ENCODE measurements around the gene DNASE1L1. TPM values are rescaled to one million over a fixed set of nuclear protein-coding genes. Genes with fewer than 3 reads are reported as not detected.

Gene DNASE1L1
- polyA plus RNA-seq, 1 experiment, result 25.7 TPM

DNA sequence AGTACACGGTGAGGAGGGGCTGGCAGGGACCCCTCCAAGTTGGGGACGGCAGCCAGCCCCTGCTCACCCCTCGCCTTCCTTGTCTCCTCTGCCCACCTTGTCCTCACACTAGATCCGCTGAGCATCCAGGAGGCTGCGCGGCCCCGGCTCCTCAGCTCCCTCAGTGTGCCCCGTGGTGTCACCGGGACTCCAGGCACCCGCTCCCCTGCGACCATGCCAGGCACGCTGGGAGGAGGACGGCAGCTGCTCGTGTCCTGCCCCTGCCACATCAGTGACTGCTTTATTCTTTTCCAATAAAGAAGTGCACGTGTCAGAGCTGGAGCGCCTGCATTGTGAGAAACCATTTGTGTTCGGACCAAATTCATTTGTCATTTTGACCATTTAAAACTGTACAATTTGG, 41.3 kb upstream of the DNASE1L1 start:
- no peak for DNase-seq (ENCODE audit: low read depth, low spot score)
- POLR2A ChIA-PET, result no interaction called here
- no peak for TF ChIP-seq CTCF (IDR thresholded peaks at IDR 0.05; ENCODE audit: low read depth, low read length)
- CTCF ChIA-PET, result no interaction called here
- H3K4me3 ChIP-seq (ENCODE audit: low read depth, low read length), result no peak overlapping the region
- no peaks in the 10 kb centered on the region for H3K27me3 ChIP-seq (ENCODE audit: control insufficient read depth, insufficient read depth, low read length)
- no peaks in the 10 kb centered on the region for H3K9me3 ChIP-seq (ENCODE audit: control insufficient read depth, insufficient read depth, low read length)
- H3K27ac ChIP-seq (ENCODE audit: low read depth, low read length), result no peak overlapping the region

DNA sequence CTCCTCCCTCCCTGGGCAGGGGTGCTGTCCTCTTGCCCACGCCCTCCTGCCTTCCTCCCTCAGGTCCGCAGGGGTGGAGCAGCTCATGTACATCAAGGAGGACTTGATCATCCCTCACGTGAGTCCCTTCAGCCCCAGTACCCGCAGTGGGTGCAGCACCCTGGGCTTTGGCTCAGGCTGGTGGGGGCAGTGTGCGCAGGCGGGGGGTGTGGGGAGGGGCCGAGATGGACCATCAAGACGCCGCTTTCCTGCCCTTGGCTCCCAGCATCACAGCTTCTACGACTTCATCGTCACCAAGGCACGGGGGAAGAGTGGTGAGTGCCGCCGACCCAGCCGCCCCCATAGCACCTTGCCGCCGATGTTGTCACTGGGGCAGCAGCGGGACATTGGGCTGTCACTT, 40.6 kb upstream of the DNASE1L1 start:
- no peak overlapping the region for H3K4me3 ChIP-seq (ENCODE audit: low read depth, low read length)

DNA sequence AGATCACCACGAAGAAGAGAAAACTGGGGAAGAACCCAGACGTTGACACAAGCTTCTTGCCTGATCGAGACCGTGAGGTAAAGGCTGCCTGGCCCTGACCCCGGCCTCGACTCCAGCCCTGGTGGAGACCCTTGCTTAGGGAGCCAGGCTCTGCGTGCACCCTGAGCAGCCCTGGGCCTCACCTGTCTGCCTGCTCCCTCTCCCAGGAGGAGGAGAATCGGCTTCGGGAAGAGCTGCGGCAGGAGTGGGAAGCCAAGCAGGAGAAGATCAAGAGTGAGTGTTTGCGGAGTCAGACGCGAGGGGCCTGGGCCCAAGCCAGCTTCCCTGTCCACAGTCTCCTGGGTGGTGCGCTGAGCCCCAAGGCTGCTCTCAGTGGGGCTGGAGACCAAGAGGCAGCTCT, 39.4 kb upstream of the DNASE1L1 start:
- no peaks in the 10 kb centered on the region for H3K27me3 ChIP-seq (ENCODE audit: control insufficient read depth, insufficient read depth, low read length)
- H3K27ac ChIP-seq (ENCODE audit: low read depth, low read length), result no peak overlapping the region
- no peak for DNase-seq (ENCODE audit: low read depth, low spot score)
- H3K4me3 ChIP-seq (ENCODE audit: low read depth, low read length), result no peak overlapping the region
- CTCF ChIA-PET, result no interaction called here
- no peaks in the 10 kb centered on the region for H3K9me3 ChIP-seq (ENCODE audit: control insufficient read depth, insufficient read depth, low read length)
- POLR2A ChIA-PET, result interaction anchor here (0.7 kb wide), 1 partner anchor 31 kb away, joined by 5 read pairs; no protein-coding TSS in a partner anchor
- no peak for TF ChIP-seq CTCF (IDR thresholded peaks at IDR 0.05; ENCODE audit: low read depth, low read length)

More for the DNA sequence above, 40.6 kb upstream of the DNASE1L1 start:
- POLR2A ChIA-PET, result no interaction called here
- CTCF ChIA-PET, result no interaction called here
- no peaks in the 10 kb centered on the region for H3K9me3 ChIP-seq (ENCODE audit: control insufficient read depth, insufficient read depth, low read length)
- no peak overlapping the region for H3K27ac ChIP-seq (ENCODE audit: low read depth, low read length)
- no peak for DNase-seq (ENCODE audit: low read depth, low spot score)
- TF ChIP-seq CTCF (IDR thresholded peaks at IDR 0.05; ENCODE audit: low read depth, low read length), result no peak
- no peaks in the 10 kb centered on the region for H3K27me3 ChIP-seq (ENCODE audit: control insufficient read depth, insufficient read depth, low read length)

- no peak overlapping the region for H3K4me3 ChIP-seq (ENCODE audit: low read depth, low read length)
- ChIA-PET POLR2A (no interaction called here), CTCF (no interaction called here)
- H3K27ac ChIP-seq (ENCODE audit: low read depth, low read length), result no peak overlapping the region
- no peaks in the 10 kb centered on the region for H3K9me3 ChIP-seq (ENCODE audit: control insufficient read depth, insufficient read depth, low read length)
- no peak for DNase-seq (ENCODE audit: low read depth, low spot score)
- TF ChIP-seq CTCF (IDR thresholded peaks at IDR 0.05; ENCODE audit: low read depth, low read length), result no peak
- H3K27me3 ChIP-seq (ENCODE audit: control insufficient read depth, insufficient read depth, low read length), result no peaks in the 10 kb centered on the region
Measured at GRCh38 chrX:154446430-154446829, 37.4 kb upstream of the DNASE1L1 start.

DNA sequence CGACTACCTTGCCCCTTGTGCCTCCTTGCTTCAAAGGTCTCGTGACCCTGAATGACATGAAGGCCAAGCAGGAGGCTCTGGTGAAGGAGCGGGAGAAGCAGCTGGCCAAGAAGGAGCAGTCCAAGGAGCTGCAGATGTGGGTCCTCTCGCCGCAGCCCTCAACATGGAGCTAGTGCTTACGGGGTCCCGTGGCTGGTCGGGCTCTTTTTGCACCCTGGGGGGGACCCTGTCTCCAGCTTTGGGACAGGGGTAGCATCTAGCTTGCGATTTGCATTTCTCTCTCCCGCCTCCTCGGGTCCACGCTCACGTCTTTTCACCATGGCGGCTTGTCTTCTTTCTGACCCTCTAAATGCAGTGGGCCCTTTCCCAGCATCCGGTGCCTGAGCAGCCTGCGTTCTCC, 36.7 kb upstream of the DNASE1L1 start:
- no peak overlapping the region for H3K27ac ChIP-seq (ENCODE audit: low read depth, low read length)
- H3K4me3 ChIP-seq (ENCODE audit: low read depth, low read length), result no peak overlapping the region
- DNase-seq (ENCODE audit: low read depth, low spot score), result no peak

More for the DNA sequence above, 36.7 kb upstream of the DNASE1L1 start:
- ChIA-PET CTCF (no interaction called here), POLR2A (no interaction called here)
- H3K9me3 ChIP-seq (ENCODE audit: control insufficient read depth, insufficient read depth, low read length), result no peaks in the 10 kb centered on the region
- H3K27me3 ChIP-seq (ENCODE audit: control insufficient read depth, insufficient read depth, low read length), result no peaks in the 10 kb centered on the region
- TF ChIP-seq CTCF (IDR thresholded peaks at IDR 0.05; ENCODE audit: low read depth, low read length), result no peak

All from AG04450 (cell line).